ENCODE results near the gene PRND.
"Not testable (repeated sequence)": the region's sequence is repeated elsewhere in the genome, so short reads cannot be mapped to it uniquely, and the experiment has no call there.

Gene PRND

DNA sequence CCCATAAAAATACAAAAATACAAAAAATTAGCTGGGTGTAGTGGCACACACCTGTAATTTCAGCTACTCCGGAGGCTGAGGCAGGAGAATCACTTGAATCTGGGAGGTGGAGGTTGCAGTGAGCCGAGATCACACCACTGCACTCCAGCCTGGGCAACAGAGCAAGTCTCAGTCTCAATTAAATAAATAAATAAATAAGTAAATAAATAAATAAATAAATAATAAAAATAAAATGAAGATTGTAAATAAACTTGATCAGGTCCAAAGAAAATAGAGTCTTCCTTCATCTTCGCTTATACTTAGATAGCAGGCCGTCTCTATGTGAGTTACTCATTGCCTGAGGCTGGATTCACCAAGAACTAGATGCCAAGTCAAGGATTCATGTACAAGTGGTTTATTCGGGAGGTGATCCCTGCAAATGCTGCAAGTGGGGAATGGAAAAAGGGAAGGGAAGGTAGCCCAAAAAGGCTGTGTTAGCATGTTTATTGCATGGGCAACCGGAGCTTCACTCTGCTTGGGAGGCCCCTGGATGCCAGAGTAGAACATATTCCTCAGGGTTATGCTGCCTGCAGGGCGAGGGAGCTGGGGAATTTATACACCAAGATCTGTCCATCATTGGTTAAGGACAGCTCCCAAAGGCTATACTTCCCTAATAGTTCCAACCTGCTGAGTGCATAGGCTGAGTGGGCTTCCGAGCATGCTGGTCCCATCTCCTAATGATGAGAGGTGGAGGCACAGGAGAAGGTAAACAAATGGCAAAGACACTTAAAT, 16.3 kb downstream of the PRND start:
- DNase-seq (ENCODE audit: low spot score) = no peak

DNA sequence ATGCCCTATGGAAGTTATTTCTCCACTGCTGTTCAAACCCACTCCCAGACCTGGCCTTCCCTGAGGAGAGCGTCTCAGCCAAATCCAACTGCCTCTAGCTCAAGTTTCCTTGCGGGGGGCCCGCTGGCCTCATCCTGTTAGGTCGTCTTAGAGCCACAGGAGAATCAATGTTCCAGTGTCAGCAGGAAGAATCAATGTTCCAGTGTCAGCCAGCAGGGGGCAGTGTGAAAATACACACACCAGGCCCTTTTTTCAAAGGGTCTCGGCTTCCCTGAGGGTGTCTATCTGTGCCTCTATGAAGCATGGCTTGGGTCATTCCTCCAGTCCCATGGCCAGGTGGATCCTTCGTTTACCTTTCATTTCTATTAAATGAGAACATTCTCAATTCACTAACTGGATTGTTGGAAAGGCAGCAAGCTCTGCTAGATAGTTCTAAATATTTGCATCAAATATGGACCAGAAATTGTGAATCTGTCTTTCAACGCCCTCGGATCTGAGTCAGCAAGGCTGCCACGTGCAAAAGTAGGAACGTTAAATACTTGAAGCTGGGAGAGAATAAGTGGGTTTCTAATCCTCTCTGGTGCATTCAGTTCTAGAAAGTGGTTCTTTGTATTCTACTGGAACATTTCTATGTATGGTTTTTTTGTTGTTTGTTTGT, 19.2 kb downstream of the PRND start:
- no peak for DNase-seq (ENCODE audit: low spot score)

DNA sequence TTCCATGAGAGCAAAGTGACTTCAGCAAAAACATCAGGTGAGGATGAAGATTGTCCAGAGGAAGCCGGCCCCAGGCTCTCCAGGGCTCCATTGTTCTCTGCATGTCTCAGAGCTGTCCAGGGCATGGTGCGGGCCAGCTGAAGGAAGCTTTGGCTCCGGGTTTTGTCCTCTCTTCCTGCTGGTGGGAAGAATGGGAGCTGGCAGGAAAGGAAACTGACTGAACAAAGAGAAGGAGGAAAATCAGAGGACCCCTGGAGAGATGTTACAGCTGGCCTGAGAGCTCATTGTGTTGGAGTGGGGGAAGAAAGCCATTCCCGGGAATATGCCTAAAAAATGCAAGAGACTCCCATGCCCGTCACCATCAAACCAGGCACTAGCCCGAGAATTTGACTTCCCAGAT, 27.1 kb downstream of the PRND start:
- no peak for DNase-seq (ENCODE audit: low spot score)

DNA sequence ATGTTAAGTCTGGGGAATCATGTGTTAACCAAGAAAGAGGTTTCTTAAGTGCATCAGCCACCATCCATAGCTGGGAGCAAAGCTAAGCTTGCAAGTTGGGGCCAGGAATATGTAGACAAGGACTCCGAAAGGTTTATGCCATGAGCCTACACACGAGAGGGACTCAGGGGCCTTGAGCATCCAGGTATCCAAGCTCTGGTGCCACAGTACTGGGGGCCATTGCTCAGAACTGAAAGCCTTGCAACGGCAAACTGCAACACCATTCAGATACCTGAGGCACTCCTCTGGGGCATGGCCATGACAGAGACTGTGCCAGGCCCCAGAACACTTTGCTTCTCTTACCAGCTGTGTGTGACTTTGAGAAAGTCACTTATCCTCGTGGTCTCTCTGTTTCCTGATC, 27.6 kb downstream of the PRND start:
- no peak for DNase-seq (ENCODE audit: low spot score)

DNA sequence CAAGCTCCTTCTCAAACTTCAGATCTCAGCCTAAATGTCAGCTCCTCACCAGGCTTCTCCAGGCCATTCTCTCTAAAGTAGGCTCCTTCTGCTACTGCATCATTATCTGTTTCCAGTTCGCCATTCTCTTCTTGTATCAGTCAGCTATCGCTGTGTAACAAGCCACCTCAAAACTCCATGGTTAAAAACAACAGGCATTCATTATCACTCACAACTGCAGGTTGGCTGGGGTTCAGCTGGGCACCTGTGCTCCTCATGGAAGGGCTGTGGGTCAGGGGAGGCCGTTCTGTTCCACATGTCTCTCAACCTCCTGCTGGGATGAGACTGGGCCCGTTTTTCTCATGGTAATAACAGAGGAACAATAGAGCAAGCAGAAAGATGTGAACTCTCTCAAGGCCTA, 28.7 kb downstream of the PRND start:
- no peak for DNase-seq (ENCODE audit: low spot score)

DNA sequence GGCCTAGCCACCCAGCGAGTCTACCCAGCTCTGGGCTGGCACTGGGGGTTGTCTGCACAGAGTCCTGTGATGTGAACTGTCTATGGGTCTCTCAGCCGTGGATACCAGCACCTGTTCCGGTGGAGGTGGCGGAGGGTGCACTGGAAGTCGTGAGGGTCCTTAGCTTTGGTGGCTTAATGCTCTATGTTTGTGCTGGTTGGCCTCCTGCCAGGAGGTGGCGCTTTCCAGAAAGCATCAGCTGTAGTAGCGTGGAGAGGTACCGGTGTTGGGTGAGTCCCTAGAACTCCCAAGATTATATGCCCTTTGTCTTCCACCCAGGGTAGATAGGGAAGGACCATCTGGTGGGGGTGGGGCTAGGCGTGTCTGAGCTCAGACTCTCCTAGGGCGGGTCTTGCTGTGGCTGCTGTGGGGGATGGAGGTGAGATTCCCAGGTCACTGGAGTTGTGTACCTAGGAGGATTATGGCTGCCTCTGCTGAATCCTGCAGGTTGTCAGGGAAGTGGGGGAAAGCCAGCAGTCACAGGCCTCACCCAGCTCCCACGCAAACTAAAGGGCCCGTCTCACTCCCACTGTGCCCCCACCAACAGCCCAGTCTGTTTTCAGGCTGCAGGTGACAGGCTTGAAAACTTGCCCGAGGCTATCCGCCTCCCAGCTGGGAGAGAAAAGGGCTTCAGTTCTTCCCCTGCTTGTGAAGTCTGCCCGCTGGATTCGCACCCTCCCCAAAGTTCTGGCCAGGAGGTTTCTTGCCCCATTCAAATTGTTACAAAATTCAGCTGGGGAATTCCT, 37.6 kb downstream of the PRND start:
- not testable (repeated sequence) for DNase-seq (ENCODE audit: low spot score)

DNA sequence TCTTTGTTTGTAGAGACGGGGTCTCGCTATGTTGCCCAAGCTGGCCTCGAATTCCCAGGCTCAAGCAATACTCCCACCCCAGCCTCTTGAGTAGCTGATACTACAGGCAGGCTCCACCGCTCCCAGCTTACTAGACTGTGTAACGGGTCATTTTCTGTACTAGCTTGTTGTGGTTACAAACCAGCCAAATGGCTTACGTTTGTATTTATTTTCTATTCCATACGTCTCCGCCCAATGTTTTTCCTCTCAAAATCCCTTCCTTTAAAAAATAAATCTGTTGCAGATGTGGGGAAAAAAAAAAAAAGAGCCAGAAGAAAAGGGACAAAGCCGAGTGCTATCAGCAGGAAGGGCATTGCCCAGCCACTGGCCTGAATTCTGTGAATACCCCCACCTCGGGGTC, 41.6 kb downstream of the PRND start:
- DNase-seq (ENCODE audit: low spot score) = no peak

DNA sequence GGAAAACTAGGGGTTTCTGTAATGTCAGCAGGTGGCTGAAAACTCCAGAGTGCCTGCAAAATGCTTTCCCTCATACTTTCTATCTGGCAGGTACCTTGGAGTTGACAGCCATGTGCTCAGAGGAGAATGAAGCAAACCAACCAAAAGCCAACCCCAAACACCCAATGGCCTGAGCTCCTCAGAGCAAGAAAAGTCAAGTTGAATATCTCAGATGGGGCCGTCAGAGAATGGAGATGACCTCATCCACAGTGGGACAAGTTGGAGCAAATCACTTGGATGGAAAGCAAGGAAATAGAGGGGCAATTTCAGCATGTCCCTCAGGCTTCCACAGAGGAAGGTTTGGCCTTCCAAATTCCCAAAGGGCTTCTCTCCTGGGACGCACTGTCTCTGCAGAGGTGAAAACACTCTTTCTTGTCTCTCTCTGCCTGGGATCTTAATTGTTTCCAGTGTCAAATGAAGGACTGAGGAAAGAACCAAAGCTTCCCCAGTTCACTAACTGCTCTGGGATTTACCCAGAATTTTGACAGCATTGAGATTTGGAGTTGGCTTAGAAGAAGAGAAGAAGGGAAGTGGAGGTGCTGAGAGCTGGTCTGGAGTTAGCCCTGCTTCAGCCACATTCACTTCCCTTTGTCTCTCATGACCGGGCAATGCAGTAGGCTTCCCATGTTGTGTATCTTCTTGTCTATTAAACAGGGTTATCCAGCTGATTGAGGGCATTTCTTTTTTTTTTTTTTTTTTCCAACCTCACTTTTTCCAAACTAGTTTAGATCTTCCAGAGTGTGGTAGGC, 42.2 kb downstream of the PRND start:
- DNase-seq (ENCODE audit: low spot score) = peak; percentile 42

DNA sequence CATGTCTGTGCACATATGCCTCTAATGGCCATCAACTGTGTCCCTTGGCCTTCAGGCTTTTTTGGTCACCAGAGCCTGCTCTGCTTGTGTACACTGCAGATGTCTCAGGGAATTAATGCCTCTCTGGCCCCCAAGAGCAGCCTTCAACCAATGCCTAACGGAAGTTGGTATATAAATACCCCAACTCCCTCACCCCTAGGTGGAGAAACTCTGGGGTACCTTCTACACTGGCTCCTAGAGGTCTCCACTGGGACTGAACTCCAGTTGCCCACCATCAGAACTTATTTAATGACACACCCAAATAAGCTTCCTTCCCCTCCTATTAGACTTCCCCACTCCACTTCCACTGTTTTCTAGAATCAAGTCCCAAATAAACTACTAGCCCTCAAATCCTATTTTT, 43.1 kb downstream of the PRND start:
- no peak for DNase-seq (ENCODE audit: low spot score)

DNA sequence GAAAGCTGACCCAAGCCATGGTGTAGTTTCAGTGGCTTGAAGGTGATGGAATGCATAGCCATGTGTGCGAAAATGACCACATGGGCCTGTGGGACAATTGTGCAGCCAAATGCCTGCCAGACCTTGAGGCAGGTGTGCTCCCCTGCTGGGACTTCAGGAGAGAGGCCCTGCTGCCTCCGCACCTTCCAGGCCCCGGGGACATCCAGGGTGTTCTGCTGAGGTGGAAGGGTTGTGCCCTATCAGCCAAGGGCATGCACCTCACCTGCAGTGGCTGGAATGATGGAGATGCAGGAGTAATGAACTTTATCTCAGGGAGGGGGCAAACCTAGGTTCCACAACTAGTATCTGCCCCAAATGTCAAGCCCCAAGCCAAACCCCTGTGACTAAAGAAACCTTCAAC, 44.0 kb downstream of the PRND start:
- DNase-seq (ENCODE audit: low spot score) = no peak

DNA sequence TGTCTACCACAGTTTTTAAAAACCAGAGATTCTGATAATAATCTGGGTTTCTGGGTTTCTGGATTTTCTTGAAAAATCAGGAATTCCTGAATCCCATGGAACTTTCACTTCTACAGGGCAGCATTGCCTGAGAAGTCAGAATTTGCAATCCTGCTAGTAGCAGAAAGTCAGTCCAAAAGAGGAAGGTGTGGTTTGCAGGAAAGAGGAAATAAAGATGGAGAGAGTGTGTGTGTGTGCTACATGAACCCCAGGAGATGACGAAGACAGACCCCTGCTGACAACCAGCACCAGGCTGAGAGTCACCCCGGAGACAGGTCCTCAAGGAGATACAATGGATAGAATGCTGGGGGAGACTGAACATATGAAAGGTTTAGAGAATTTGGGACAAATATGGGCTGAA, 44.9 kb downstream of the PRND start:
- peak; percentile 50 for DNase-seq (ENCODE audit: low spot score)

DNA sequence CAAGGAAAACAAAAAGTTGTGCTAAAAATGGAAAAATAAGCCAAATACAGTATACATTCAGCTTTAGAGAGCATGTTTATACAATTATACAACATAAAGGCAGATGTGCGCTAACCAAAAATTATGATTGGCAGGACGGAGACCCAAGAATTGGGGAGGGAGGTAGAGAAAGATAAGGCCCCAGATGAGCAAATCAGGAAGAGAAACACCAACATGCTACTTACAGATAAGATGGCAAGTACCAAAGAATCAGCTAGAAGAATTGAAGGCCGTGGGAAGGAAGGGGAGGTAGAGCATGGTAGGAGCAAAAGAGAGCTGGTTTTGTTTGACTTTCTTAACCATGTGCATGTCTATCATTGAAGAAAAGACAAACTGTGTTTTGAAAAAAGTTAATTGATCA, 45.4 kb downstream of the PRND start:
- no peak for DNase-seq (ENCODE audit: low spot score)

DNA sequence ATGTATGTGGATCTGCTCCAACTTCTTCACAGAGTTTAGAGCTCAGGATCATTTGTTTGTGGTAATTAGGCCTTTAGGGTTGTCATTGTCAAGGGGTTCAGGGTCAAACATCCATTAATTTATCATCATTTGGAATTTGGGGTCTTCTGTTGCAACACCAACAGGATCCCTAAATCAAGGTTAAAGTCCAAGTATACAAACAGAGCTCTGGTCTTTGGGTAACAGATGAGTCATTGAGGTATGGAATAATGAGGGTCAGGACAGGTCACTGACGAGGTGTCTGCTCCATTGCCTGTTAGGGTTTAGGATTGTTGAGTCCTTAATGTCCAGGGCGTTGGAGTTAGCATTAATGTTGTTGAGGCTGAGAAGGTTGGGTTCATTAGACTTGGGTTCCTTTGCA, 47.6 kb downstream of the PRND start:
- no peak for DNase-seq (ENCODE audit: low spot score)

DNA sequence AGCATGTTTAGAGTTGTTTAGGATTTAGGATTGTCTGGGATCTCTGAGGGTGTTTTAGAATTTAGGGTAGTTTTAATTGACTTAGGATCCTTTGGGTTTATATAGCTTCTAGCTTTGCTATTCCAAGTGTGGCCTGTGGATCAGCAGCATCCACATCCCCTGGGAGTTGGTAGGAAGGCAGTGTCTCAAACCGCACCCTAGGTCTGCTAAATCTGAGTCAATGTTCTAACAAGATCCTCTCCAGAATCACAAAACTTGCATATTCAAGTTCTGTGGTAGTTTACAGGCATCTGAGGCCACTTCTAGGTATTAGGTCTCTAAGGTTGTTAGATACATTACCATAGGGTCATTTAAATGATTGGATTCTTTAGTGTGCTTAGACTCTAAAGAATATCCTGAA, 48.3 kb downstream of the PRND start:
- DNase-seq (ENCODE audit: low spot score) = no peak

DNA sequence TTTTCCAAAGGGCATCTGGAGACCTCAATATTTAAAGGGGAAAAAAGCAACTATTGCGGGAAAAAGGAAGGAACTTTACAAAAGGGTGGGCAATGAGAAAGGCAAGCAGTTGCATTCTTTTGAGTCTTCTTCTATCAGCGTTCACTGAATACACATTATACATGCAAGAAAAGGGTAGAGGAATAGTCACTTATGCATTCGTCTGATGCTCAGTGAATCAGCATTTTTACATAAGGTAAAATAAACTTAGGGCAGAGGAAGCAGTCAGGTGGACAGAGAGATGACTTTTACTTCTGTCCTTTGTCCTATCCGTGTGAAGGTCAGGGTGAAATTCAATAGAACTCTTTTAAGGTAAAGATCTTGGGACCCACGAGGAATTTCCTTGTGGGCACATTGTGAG, 49.3 kb downstream of the PRND start:
- DNase-seq (ENCODE audit: low spot score) = no peak

DNA sequence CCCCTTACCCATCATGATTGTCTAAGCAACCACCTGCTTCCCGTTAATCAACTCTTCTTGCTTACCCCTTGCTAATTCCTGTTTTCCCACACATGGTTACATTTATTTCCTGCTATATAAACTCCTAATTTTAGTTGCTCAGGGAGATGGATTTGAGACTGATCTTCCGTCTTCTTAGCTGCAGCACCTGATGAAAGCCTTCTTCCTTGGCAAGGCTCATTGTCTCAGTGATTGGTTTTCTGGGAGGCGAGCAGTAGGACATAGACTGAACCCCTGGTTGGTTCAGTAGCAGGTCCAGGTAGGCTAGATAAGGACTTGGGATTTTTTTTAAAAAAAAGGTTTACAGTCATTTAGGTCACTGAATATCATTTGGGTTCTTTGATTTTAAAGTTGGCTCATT, 50.4 kb downstream of the PRND start:
- no peak for DNase-seq (ENCODE audit: low spot score)

DNA sequence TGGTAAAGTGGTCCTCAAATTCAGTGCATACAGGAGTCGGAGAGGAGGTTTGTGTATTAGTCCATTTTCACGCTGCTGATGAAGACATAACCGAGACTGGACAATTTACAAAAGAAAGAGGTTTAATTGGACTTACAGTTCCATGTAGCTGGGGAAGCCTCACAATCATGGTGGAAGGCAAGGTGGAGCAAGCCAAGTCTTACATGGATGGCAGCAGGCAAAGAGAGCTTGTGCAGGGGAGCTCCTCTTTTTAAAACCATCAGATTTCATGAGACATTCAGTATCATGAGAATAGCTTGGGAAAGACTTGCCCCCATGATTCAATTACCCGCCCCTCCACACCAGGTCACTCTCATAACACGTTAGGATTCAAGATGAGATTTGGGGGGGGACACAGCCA, 51.3 kb downstream of the PRND start:
- DNase-seq (ENCODE audit: low spot score) = not testable (repeated sequence)

DNA sequence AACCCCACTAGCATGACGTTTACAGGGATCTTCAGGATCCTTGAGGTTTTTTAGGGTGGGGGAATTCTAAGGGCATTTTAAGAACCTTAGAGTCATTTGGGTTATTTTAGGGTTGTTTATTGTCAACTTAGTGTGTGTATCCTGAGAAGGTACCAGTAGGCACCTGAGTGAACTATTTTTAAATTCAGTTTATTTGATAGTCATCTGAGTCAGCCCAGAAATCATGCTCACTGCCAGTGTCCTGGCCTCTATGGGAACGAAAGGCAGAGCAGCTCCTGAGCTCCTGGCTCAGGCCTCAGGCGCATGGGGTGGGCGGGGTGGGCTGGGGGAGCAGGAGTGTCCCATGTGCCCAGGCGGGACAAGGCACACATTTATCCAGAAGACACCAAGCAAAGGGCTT, 52.0 kb downstream of the PRND start:
- DNase-seq (ENCODE audit: low spot score) = no peak

DNA sequence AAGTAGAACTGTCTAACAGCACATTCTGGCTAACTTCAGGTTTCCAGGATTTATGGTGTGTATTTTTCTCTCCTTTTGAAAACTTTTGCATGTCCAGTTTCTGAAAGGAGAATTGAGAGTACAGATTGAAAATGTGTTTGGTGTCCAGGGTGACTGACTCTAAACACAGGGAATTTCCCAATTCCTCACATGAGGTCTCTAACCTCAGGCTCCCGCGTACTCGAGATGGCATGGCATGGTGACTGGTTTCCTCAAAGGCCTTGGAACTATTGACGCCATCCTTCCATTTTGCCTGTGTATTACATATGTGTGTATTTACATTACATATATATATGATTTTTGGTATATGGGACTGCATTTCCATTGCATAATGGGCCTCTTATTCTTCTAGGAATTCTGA, 52.5 kb downstream of the PRND start:
- no peak for DNase-seq (ENCODE audit: low spot score)

DNA sequence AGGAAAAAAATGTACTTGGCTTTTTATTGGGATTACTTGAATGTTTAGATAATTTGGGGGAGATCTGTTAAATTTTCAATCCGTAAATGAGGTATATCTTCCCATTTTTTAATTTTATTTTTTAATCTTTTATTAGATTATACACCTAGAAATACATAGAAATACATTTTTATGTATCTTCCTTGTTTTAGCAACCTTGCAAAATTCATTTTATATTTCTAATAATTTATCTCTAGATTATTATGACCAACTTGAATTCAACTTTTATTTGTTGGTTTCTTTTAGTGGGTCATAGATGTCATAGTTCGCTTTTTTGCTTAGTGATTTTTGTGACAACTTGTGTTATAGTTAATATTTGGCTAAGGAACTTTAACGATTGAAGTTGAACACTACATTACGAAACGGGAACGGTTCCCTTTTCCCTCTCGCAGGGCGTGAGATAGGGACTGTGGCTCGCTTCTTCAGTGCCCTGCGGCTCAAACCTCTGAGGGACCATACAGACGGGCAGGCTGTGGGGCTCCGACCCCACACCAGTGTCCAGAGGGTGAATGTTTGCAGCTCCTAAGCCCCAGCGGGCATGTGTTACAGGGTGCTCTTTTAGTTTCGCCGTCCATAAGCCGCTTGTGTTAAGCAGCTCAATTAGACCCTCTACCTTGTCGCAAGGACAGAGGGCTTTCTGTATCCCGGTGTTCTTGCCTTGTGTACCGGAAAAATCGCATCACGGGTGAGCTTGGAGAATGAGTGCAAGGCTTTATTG, 53.8 kb downstream of the PRND start:
- DNase-seq (ENCODE audit: low spot score) = no peak

DNA sequence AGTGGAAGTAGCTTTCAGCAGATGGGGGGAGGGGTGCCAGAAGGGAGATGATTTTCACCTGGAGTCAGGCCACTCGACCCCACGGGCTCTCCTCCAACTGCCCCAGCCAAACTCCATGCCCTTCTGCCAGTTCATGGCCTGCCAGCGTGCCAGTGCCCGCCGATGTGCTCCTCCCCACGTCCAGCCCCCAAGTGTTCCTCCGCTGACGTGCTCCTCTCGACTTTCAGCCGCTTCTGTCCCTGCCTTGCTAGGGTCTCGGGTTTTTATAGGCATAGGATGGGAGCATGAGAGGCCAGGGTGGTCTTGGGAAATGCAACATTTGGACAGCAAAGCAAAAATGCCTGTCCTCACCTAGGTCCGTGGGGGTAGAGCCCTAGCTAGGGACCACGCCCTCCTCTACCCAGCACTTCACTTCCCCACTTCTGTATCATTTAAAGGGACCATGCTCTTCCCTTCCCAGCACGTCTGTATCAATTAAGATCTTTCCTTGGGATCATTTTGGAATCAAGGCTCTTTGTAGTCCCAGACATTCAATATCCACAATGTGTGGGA, 54.4 kb downstream of the PRND start:
- DNase-seq (ENCODE audit: low spot score) = no peak

All from globus pallidus (tissue), 1 donor.